Adrenal gland (tissue), 12 donors: ENCODE measurements around the gene RAB3IL1. TPM values are rescaled to one million over a fixed set of nuclear protein-coding genes. Genes with fewer than 3 reads are reported as not detected.

Experiments
- DNase-seq, 7 donors: peaks; one replicate each; pipeline ENCODE4 v3.0.0-alpha.2; 2019 to 2020
- H3K27ac ChIP-seq, 5 donors: fragments of 200-600 bp; sonication (generic) in 4 of 5; 1 replicate in 3 of 5; 2 replicates in 2 of 5; pipeline versions ENCODE4 v1.5.1 to v1.8.0; 2016 to 2020; ENCODE audit warnings: mild to moderate bottlenecking in 1 of 5
- H3K27me3 ChIP-seq: fragments of 200-600 bp; 2 replicates; pipeline ENCODE4 v1.8.0; 2021
- H3K36me3 ChIP-seq, 2 donors: fragments of 200-600 bp; replicated peaks in 1 of 2; 1 replicate in 1 of 2; 2 replicates in 1 of 2; pipeline versions ENCODE4 v1.5.1 to v1.8.0; 2018 to 2022
- H3K4me1 ChIP-seq, 2 donors: fragments of 200-600 bp; replicated peaks in 1 of 2; 1 replicate in 1 of 2; 2 replicates in 1 of 2; pipeline versions ENCODE4 v1.5.1 to v1.8.0; 2018 to 2021
- H3K4me3 ChIP-seq, 4 donors: fragments of 200-600 bp; sonication (generic) in 3 of 4; one replicate each; pipeline ENCODE4 v1.5.1; 2016 to 2018
- H3K9me3 ChIP-seq, 3 donors: fragments of 200-600 bp; sonication (generic) in 1 of 3; replicated peaks in 1 of 3; 1 replicate in 2 of 3; 2 replicates in 1 of 3; pipeline versions ENCODE4 v1.5.1 to v1.8.0; 2016 to 2021
- POLR2A ChIP-seq, 2 donors: fragments of 450-650 bp; IDR thresholded peaks; one replicate each; pipeline ENCODE4 v1.6.1; 2017; ENCODE audit warnings: antibody characterized with exemption in 2 of 2, mild to moderate bottlenecking in 2 of 2, moderate library complexity in 1 of 2
- WGBS, 4 donors: extraction: QIAGEN DNeasy Blood & Tissue Kit in 2 of 4; methylation state at CpG; one replicate each; pipeline versions ENCODE4 v1.1.5 to v1.1.7; 2013 to 2017; 5-methylcytosine and 5-hydroxymethylcytosine counted together
- intact Hi-C, 2 donors: fragments of 100-400 bp; cut with DNase I; formaldehyde crosslinking; loops; one replicate each; pipeline versions ENCODE4 v1.14.1 to v1.15.0; 2022 to 2023
- polyA plus RNA-seq, 3 donors: library from polyadenylated mRNA; stranded (reverse); fragments of 200-250 nt in 2 of 3; fragments of 350-450 nt in 1 of 3; fragmentation: Illumina TruSeq in 1 of 3; extraction: RNeasy Lipid Tissue Mini Kit (QIAGEN cat#74804) in 1 of 3; gene quantifications; one replicate each; pipeline ENCODE4 v1.2.3, GENCODE V29; 2013 to 2014
- total RNA-seq, 9 donors: library from RNA; depleted of rRNA in 4 of 9; stranded (reverse); fragments of >200 nt in 4 of 9; fragments of 120-200 nt in 1 of 9; fragmentation: NEBNext Ultra II Directional in 1 of 9; extraction: Animal tissue kit (Norgen Biotek cat#: 25700) in 1 of 9; gene quantifications; one replicate each; pipeline versions ENCODE4 v1.1.0 to v1.2.4, GENCODE V29; 2013 to 2023
- TF ChIP-seq, protein P1 (sequence below), 6 experiments: fragments of 450-650 bp in 4 of 6; fragments of 200-600 bp in 2 of 6; sonication (generic) in 1 of 6; IDR thresholded peaks; 1 replicate in 5 of 6; 2 replicates in 1 of 6; pipeline versions ENCODE4 v1.5.1 to v1.8.0; 2016 to 2021; ENCODE audit warnings: antibody characterized with exemption in 6 of 6, mild to moderate bottlenecking in 2 of 6, moderate library complexity in 1 of 6
- donor health status: healthy with polysubstance abuse.
- donor health status: Bipolar disorder and iron deficiency.
- donor health status: DM: yes; HTN: yes; CAD: no.
- donor health status: DM: no; HTN: no; CAD: no.
- donor health status: DM: no; HTN: no; CAD: no.
- donor health status: DM: yes; HTN: yes; CAD: no.

RAB3IL1 gene
- total and polyA plus RNA-seq, 12 donors, result 2.4 to 23.7 (median 17.5) TPM

DNA sequence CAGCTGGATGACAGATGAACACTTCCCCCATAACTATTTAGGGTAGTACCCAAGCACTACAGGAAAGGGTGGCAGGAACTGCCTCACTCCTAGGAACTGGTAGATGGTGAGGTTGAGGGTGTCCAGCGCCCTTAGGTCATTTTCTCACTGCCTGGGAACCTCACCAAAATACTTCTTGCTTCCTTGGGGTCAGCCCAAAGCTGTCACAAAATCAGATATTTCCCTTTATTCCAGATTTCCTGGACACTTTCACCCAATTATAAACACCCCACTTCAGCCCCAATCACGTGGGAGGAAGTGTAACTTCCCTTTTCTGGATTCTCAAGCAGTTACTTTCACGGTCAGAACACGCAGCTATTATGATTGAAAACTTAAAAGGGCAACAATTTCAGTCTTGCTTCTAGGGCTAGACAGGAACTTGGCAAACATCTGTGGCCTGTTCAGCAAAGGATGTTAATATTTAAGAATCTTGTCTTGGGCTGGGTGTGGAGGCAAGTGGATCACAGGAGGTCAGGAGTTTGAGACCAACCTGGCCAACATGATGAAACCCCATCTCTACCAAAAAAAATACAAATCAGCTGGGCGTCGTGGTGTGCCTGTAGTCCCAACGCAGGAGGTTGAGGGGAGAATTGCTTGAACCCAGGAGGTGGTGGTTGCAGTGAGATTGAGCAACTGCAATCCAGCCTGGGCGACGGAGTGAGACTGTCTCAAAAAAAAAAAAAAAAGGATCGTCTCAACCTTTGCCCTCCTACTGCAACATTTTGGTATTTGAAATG lies 46.1 kb upstream of the RAB3IL1 start:
- intact Hi-C loops, result loop anchor here in 1 of 2 donors (5.0 kb wide), 1 partner anchor 114 kb away; no protein-coding TSS in a partner anchor
- H3K4me3 ChIP-seq, result peak overlapping the region in 1 of 4 donors; percentile 98
- H3K36me3 ChIP-seq, result peaks cover 0 to 31% of the 10 kb centered on the region in 2 donors
- no peaks in the 10 kb centered on the region for H3K27me3 ChIP-seq
- WGBS, 4 donors, result 46 to 66% (median 60%) methylated on average over 10 of the region's 10 CpGs
- TF ChIP-seq POLR2A (IDR thresholded peaks at IDR 0.05), result peak; percentile 7 to 53
- TF ChIP-seq, protein P1, sequence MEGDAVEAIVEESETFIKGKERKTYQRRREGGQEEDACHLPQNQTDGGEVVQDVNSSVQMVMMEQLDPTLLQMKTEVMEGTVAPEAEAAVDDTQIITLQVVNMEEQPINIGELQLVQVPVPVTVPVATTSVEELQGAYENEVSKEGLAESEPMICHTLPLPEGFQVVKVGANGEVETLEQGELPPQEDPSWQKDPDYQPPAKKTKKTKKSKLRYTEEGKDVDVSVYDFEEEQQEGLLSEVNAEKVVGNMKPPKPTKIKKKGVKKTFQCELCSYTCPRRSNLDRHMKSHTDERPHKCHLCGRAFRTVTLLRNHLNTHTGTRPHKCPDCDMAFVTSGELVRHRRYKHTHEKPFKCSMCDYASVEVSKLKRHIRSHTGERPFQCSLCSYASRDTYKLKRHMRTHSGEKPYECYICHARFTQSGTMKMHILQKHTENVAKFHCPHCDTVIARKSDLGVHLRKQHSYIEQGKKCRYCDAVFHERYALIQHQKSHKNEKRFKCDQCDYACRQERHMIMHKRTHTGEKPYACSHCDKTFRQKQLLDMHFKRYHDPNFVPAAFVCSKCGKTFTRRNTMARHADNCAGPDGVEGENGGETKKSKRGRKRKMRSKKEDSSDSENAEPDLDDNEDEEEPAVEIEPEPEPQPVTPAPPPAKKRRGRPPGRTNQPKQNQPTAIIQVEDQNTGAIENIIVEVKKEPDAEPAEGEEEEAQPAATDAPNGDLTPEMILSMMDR (IDR thresholded peaks at IDR 0.05), result no peak
- peak in 6 of 7 donors; percentile 32 to 74 (median 48) for DNase-seq
- peak overlapping the region in 4 of 5 donors; percentile 24 to 98 (median 70) for H3K27ac ChIP-seq
- H3K9me3 ChIP-seq, result no peaks in the 10 kb centered on the region
- H3K4me1 ChIP-seq, result peaks cover 16 to 33% of the 10 kb centered on the region in 2 donors

DNA sequence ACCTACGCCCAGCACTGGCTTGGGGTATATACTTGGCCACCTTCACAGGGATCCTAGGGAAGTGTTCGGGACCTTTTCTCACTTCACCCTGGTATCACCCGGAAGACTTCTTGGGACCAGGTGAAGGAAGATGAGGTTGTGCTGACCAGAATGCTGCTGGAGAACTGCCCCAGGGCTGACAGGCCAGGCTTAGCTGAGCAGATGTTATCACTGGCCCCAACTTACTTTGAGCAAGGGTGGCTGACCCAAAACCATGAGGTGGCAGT lies 45.6 kb upstream of the RAB3IL1 start:
- no peaks in the 10 kb centered on the region for H3K27me3 ChIP-seq
- peaks cover 16 to 29% of the 10 kb centered on the region in 2 donors for H3K4me1 ChIP-seq
- peak in 3 of 7 donors; percentile 55 to 60 (median 59) for DNase-seq
- peaks cover 0 to 31% of the 10 kb centered on the region in 2 donors for H3K36me3 ChIP-seq
- H3K4me3 ChIP-seq, result no peak overlapping the region
- intact Hi-C loops, result loop anchor here in 1 of 2 donors (5.0 kb wide), 1 partner anchor 114 kb away; no protein-coding TSS in a partner anchor
- H3K27ac ChIP-seq, result peak overlapping the region in 3 of 5 donors; percentile 43 to 98 (median 97)
- WGBS, 4 donors, result 88 to 95% (median 90%) methylated on average over 2 to 3 of the region's 3 CpGs
- TF ChIP-seq POLR2A (IDR thresholded peaks at IDR 0.05), result peak; percentile 3 to 54
- TF ChIP-seq, protein P1 (IDR thresholded peaks at IDR 0.05), result no peak
- no peaks in the 10 kb centered on the region for H3K9me3 ChIP-seq

GRCh38 chr11:61962213-61963015 lies 45.0 kb upstream of the RAB3IL1 start:
- H3K36me3 ChIP-seq, result peaks cover 0 to 31% of the 10 kb centered on the region in 2 donors
- WGBS, 4 donors, result 84 to 93% (median 90%) methylated on average over 10 to 12 of the region's 12 CpGs

More at GRCh38 chr11:61962213-61963015, 45.0 kb upstream of the RAB3IL1 start:
- DNase-seq, result peak in 5 of 7 donors; percentile 10 to 61 (median 36)
- H3K4me3 ChIP-seq, result no peak overlapping the region
- intact Hi-C loops, result loop anchor here in 1 of 2 donors (5.0 kb wide), 1 partner anchor 115 kb away; no protein-coding TSS in a partner anchor
- peak overlapping the region in 4 of 5 donors; percentile 28 to 98 (median 70) for H3K27ac ChIP-seq
- peaks cover 16 to 29% of the 10 kb centered on the region in 2 donors for H3K4me1 ChIP-seq
- H3K27me3 ChIP-seq, result no peaks in the 10 kb centered on the region
- H3K9me3 ChIP-seq, result no peaks in the 10 kb centered on the region
- TF ChIP-seq POLR2A (IDR thresholded peaks at IDR 0.05), result peak in 1 of 2 donors; percentile 17
- TF ChIP-seq, protein P1 (IDR thresholded peaks at IDR 0.05), result peak in 1 of 6 experiments; percentile 6
